ENCODE data around the gene PPM1D. TPM values are rescaled to one million over a fixed set of nuclear protein-coding genes. Genes with fewer than 3 reads are reported as not detected.
"Not testable (repeated sequence)": the region's sequence is repeated elsewhere in the genome, so short reads cannot be mapped to it uniquely, and the experiment has no call there.

PPM1D gene
- total RNA-seq, 2 donors from 2014 or later, result 5.0 to 7.6 TPM

DNA sequence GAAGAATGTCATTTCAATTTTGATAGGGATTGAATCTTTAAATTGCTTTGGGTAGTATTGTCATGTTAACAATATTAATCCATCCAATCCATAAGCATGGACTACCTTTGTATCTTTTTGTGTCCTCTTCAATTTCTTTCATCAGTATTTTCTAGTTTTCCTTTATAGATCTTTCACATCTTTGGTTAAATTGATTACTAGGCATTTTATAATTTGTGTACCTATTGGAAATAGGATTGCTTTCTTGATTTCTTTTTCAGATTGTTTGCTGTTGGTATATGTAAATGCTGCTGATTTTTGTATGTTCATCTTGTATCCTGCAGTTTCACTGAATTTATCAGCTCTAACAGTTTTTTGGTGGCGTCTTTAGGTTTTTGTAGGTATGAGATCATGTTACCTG lies 53.6 kb downstream of the PPM1D start:
- no peak overlapping the region for H3K27ac ChIP-seq
- no peaks in the 10 kb centered on the region for H3K4me1 ChIP-seq
- no peaks in the 10 kb centered on the region for H3K27me3 ChIP-seq
- no peak overlapping the region for H3K4me3 ChIP-seq
- TF ChIP-seq, protein P1, sequence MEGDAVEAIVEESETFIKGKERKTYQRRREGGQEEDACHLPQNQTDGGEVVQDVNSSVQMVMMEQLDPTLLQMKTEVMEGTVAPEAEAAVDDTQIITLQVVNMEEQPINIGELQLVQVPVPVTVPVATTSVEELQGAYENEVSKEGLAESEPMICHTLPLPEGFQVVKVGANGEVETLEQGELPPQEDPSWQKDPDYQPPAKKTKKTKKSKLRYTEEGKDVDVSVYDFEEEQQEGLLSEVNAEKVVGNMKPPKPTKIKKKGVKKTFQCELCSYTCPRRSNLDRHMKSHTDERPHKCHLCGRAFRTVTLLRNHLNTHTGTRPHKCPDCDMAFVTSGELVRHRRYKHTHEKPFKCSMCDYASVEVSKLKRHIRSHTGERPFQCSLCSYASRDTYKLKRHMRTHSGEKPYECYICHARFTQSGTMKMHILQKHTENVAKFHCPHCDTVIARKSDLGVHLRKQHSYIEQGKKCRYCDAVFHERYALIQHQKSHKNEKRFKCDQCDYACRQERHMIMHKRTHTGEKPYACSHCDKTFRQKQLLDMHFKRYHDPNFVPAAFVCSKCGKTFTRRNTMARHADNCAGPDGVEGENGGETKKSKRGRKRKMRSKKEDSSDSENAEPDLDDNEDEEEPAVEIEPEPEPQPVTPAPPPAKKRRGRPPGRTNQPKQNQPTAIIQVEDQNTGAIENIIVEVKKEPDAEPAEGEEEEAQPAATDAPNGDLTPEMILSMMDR (IDR thresholded peaks at IDR 0.05), result no peak
- H3K36me3 ChIP-seq, result peaks cover 37% of the 10 kb centered on the region
- no peak for DNase-seq (ENCODE audit: low spot score)
- H3K9me3 ChIP-seq, result no peaks in the 10 kb centered on the region

DNA sequence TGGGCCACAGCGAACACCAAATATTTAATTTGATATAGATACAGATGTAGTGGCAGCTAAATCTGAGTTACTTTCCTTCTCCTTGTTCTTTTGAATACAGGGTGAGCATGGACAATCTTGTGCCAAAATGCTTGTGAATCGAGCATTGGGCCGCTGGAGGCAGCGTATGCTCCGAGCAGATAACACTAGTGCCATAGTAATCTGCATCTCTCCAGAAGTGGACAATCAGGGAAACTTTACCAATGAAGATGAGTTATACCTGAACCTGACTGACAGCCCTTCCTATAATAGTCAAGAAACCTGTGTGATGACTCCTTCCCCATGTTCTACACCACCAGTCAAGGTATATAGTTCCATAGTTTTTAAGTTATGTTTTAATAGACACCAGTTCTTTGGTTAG lies 56.5 kb downstream of the PPM1D start:
- DNase-seq (ENCODE audit: low spot score), result no peak
- TF ChIP-seq, protein P1 (IDR thresholded peaks at IDR 0.05), result no peak
- Histone ChIP-seq H3K36me3 (peaks cover 14% of the 10 kb centered on the region), H3K27me3 (no peaks in the 10 kb centered on the region), H3K9me3 (no peaks in the 10 kb centered on the region), H3K4me1 (no peaks in the 10 kb centered on the region), H3K27ac (no peak overlapping the region), H3K4me3 (no peak overlapping the region)

DNA sequence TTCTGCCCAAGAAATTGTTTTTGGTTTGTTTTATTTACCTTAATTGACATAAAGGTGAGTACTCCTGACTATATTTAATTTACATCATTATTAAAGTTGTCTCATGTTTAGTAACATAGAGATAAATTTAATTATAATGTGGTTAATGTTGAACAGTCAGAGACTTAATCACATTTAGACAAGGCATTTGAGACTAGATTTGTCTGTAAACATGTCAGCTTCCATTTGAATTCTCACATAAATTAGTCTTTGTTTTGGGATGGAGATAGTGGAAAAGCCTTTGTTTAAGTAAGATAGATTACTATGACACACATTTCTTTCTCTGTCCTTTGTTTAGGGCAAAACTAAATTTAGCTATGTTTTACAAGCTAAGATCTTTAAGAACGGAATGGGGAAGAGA lies 59.2 kb downstream of the PPM1D start:
- no peaks in the 10 kb centered on the region for H3K4me1 ChIP-seq
- TF ChIP-seq, protein P1 (IDR thresholded peaks at IDR 0.05), result no peak
- no peak for DNase-seq (ENCODE audit: low spot score)
- no peak overlapping the region for H3K27ac ChIP-seq
- H3K4me3 ChIP-seq, result no peak overlapping the region
- H3K27me3 ChIP-seq, result no peaks in the 10 kb centered on the region
- no peaks in the 10 kb centered on the region for H3K9me3 ChIP-seq
- H3K36me3 ChIP-seq, result peaks cover 14% of the 10 kb centered on the region

DNA sequence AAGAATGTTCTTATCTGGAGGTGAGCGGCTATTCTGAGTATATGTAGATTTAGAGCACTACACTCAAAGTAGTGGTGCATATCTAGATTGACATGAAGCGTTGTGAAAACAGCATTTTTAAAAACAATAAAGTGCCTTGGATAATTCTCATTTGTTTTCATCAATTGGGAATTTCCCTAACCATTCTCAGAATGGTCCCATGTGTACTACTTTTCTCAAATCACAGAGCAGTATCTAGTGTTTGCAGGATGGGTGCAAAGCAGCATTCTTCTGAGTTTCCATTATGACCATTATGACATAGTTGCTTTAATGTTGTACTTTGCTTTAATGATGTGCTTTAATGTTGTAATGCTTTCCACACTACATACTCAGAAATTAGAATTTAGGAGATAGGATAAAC lies 61.5 kb downstream of the PPM1D start:
- Histone ChIP-seq H3K27me3 (no peaks in the 10 kb centered on the region), H3K4me3 (no peak overlapping the region), H3K27ac (no peak overlapping the region), H3K36me3 (peaks cover 14% of the 10 kb centered on the region), H3K4me1 (no peaks in the 10 kb centered on the region), H3K9me3 (no peaks in the 10 kb centered on the region)
- TF ChIP-seq, protein P1 (IDR thresholded peaks at IDR 0.05), result no peak
- no peak for DNase-seq (ENCODE audit: low spot score)

DNA sequence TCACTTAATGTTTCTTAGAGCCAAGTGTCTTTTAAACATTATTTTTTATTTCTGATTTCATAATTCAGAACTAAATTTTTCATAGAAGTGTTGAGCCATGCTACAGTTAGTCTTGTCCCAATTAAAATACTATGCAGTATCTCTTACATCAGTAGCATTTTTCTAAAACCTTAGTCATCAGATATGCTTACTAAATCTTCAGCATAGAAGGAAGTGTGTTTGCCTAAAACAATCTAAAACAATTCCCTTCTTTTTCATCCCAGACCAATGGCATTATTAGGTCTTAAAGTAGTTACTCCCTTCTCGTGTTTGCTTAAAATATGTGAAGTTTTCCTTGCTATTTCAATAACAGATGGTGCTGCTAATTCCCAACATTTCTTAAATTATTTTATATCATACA lies 64.0 kb downstream of the PPM1D start:
- TF ChIP-seq, protein P1 (IDR thresholded peaks at IDR 0.05), result no peak
- no peak overlapping the region for H3K27ac ChIP-seq
- no peaks in the 10 kb centered on the region for H3K36me3 ChIP-seq
- DNase-seq (ENCODE audit: low spot score), result no peak
- no peaks in the 10 kb centered on the region for H3K27me3 ChIP-seq
- no peaks in the 10 kb centered on the region for H3K9me3 ChIP-seq
- H3K4me3 ChIP-seq, result no peak overlapping the region
- no peaks in the 10 kb centered on the region for H3K4me1 ChIP-seq

DNA sequence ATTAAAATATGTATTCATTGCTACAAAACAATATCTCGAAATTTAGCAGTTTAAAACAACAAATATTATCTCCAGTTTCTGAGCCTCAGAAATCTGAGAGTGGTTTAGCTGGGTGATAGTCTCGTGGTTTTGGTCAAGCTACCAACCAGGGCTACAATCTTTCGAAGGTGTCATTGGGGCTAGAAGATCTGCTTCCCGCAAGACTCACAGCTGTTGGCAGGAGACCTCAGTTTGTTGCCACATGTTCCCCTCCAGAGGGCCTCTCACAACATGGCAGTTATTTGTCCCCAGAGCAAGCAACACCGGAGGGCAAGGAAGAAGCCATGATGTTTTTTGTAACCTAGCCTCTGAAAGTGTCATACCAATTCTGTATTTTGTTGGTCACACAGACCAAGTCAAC lies 65.6 kb downstream of the PPM1D start:
- DNase-seq (ENCODE audit: low spot score), result no peak
- Histone ChIP-seq H3K4me3 (no peak overlapping the region), H3K4me1 (no peaks in the 10 kb centered on the region), H3K27me3 (no peaks in the 10 kb centered on the region), H3K27ac (no peak overlapping the region), H3K36me3 (no peaks in the 10 kb centered on the region), H3K9me3 (no peaks in the 10 kb centered on the region)
- TF ChIP-seq, protein P1 (IDR thresholded peaks at IDR 0.05), result no peak

DNA sequence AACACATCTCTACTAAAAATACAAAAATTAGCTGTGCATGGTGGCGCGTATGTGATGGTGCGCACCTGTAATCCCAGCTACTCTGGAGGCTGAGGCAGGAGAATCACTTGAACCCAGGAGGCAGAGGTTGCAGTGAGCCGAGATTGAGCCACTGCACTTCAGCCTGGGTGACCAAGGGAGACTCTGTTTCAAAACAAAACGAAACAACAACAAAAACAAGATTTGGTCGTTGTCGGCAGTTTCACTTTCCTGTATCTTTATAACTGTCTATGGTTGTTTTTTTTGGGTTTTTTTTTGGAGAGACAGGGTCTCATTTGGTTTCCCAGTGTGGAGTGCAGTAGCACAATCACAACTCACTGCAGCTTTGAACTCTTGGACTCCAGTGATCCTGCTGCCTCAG lies 68.7 kb downstream of the PPM1D start:
- not testable (repeated sequence) for DNase-seq (ENCODE audit: low spot score); H3K27me3 ChIP-seq; H3K4me1 ChIP-seq; H3K27ac ChIP-seq; H3K4me3 ChIP-seq; H3K36me3 ChIP-seq; H3K9me3 ChIP-seq

All from right atrium auricular region (tissue), 2 donors.